ENCODE measurements around the gene CREB1. TPM values are rescaled to one million over a fixed set of nuclear protein-coding genes. Genes with fewer than 3 reads are reported as not detected.

The CREB1 gene
- polyA plus RNA-seq, 12 donors, result 32.4 to 70.8 (median 39.8) TPM; not detected in 1

Other genes starting within 250 kb of the CREB1 start
- 10 to 100 TPM in 11 of 12 donors, not detected in 1; 15.2 to 24.3 (median 19.8) TPM for gene METTL21A, start 95.4 kb downstream of the CREB1 start, polyA plus RNA-seq (ENCODE audit: insufficient read length in 12 of 12)
- gene CCNYL1, start 181.7 kb downstream of the CREB1 start, polyA plus RNA-seq (ENCODE audit: insufficient read length in 12 of 12), result 10 to 100 TPM in 9 of 12 donors, 1 to 10 TPM in 2, not detected in 1; 8.1 to 17.7 (median 13.0) TPM
- 1 to 10 TPM in 10 of 12 donors, under 1 TPM in 1, not detected in 1; 0.85 to 8.5 (median 1.4) TPM for gene FZD5, start 239.9 kb downstream of the CREB1 start, polyA plus RNA-seq (ENCODE audit: insufficient read length in 12 of 12)

Data from muscle of arm (tissue), 12 donors.